ENCODE measurements around the gene IER5.

Gene IER5

DNA sequence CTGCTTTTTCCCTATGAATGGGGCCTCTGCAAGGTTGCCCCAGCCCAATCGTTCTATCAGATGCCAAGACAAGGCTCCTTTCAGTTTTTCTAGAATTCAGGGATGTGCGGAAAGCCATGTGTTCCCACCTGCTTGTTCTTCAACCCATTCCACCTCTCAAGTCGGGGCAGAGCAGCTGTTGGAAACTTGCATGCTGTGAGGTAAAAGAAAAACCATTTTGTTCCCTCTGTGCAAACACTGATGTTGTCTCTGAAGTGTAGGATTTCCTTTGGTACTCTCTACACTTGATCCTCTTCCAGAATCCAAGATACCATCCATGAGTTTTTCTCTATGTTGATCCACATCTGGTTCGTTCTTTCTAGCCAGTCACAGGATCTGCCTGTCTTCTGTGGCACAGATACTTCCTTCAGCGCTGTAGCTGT is 7.3 kb downstream of the IER5 start:
- DNase-seq (ENCODE audit: low read depth in 1 of 2, low spot score in 1 of 2) = no peak

DNA sequence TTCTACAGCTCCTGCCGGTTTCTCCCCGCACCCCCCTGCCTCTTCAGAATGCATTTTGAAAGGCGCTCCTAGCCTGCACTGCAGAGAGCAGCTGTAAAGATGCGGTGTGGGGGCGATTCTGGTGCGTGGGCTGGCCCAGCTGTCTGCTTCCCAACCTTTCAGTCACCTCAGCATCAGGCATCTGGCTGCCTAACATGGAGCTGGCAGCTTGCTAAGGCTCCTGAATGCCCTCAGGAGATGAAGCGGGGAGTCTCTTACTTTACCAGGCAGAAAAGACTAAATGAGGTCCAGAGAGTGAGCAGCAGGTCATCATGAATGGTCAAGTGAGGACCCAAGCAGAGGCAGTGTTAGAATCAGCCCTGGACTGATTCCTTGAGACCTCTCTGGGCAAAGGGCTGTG is 8.7 kb downstream of the IER5 start:
- no peak for DNase-seq (ENCODE audit: low read depth in 1 of 2, low spot score in 1 of 2)

GRCh38 chr1:181099152-181100014 is 10.9 kb downstream of the IER5 start:
- DNase-seq (ENCODE audit: low read depth in 1 of 2, low spot score in 1 of 2) = peak in 1 of 2 donors; percentile 30

GRCh38 chr1:181100015-181100905 is 11.8 kb downstream of the IER5 start:
- peak in 1 of 2 donors; percentile 43 for DNase-seq (ENCODE audit: low read depth in 1 of 2, low spot score in 1 of 2)

DNA sequence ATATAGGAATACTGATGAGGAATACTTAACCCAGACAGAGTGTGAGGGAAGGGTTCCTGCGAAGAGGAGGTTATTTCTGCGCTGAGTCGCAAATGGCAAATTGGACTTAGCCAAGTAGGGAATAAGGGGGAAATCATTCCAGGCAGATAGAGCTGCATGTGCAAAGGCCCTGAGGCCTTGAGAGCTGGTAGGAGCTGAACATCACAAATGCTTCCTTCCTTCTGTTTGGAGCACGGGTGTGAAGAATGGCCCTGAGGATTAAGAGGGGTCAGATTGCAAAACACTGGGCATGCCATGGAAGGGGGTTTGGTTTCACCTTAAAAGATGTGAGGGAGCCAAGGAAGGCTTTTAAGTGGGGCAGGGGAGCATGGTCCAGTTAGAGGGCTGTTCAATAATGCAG is 12.4 kb downstream of the IER5 start:
- no peak for DNase-seq (ENCODE audit: low read depth in 1 of 2, low spot score in 1 of 2)

DNA sequence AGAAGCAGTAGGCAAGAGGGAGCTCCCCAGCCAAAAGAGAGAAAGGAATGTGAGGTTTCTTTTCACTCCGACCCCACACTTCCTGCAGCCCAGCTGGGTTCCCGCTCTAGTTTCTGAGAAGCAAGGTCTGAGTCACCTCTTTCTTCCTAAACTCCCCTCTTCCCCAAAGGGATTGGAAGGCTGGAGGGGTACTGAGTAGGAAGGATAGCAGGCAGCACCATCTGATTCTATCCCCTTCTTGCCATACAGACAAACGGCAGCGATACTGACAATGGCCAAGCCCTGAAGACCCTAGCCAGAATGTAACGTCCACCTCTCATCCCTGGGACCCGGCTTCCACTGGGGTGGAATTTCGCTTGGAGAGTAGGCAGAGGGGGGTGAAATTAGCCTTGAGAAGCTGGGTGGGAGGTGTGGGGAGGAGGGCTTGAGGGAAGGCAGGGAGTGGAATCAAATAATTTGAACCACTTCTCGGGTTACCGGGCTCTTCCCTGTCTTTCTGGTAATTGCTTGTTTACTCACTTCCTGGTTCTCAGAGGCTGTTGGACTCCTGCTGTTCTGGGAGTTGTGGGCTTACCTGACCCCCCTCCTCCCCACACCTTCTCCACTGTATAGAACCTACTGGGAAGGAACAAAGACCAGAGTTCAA is 13.2 kb downstream of the IER5 start:
- no peak for DNase-seq (ENCODE audit: low read depth in 1 of 2, low spot score in 1 of 2)

DNA sequence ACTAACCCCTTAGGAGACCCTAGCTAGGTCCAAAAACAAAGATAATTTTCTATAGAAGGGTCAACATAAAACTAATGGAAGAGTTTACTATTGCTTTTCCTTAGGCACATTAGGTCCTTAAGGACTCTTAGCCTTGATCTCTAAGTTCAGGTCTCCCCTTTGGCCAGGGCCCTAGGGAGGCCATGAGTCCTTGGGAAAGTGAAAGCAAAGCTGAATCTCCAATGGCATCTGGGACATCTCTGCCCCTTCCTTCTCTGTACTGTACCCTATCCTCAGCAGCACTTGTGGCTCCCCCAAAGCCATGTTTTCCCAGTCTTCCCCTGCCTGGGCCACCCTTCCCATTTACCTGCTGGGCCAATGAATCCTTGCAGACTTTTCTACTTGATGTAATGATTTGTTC is 14.3 kb downstream of the IER5 start:
- no peak for DNase-seq (ENCODE audit: low read depth in 1 of 2, low spot score in 1 of 2)

- DNase-seq (ENCODE audit: low read depth in 1 of 2, low spot score in 1 of 2) = no peak
Observed at GRCh38 chr1:181103399-181103798, 14.9 kb downstream of the IER5 start.

GRCh38 chr1:181104042-181104789 is 15.7 kb downstream of the IER5 start:
- DNase-seq (ENCODE audit: low read depth in 1 of 2, low spot score in 1 of 2) = peak in 1 of 2 donors; percentile 17

DNA sequence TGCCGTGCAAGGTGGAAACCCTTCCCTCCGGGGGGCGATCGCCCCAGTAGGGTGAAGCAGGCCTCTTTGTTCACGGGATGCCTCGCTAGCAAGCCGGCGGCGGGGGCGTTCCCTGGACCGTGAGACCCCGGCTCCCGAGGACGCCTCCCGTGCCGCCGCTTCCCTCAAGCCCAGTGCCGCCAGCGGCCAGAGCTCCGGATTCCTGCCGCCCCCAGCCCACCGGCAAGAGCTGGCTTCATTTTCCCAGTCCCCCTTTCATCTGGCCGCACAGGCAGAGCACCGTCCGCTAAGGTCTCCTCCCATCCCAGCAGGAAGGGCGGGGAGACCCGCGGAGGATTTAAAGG is 16.3 kb downstream of the IER5 start:
- DNase-seq (ENCODE audit: low read depth in 1 of 2, low spot score in 1 of 2) = no peak

GRCh38 chr1:181105134-181106021 is 16.9 kb downstream of the IER5 start:
- DNase-seq (ENCODE audit: low read depth in 1 of 2, low spot score in 1 of 2) = peak; percentile 66 to 85

GRCh38 chr1:181106022-181106312 is 17.5 kb downstream of the IER5 start:
- DNase-seq (ENCODE audit: low read depth in 1 of 2, low spot score in 1 of 2) = no peak

DNA sequence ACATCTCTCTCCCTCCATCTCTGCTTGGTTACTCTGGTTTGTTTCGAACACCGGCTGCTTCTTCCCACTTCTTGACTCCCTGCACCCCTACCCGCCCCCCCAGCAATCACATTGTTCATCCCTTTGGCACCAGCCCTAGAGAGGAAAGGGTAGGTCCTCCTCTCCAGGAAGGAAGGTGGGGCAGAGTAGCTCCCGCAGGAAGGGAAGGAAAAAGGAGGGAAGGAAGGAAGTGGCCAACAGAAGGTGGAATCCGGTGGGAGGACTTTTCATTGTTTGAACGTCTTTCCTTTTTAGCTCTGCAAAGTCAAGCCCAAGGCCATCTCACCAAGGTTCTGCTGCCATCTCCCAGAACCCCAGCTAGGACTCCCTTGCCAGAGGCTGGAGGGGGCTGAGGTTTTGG is 18.0 kb downstream of the IER5 start:
- DNase-seq (ENCODE audit: low read depth in 1 of 2, low spot score in 1 of 2) = no peak

- DNase-seq (ENCODE audit: low read depth in 1 of 2, low spot score in 1 of 2) = no peak
Observed at GRCh38 chr1:181107711-181108110, 19.2 kb downstream of the IER5 start.

GRCh38 chr1:181108304-181108867 is 19.9 kb downstream of the IER5 start:
- DNase-seq (ENCODE audit: low read depth in 1 of 2, low spot score in 1 of 2) = no peak

GRCh38 chr1:181110013-181110412 is 21.5 kb downstream of the IER5 start:
- DNase-seq (ENCODE audit: low read depth in 1 of 2, low spot score in 1 of 2) = no peak

DNA sequence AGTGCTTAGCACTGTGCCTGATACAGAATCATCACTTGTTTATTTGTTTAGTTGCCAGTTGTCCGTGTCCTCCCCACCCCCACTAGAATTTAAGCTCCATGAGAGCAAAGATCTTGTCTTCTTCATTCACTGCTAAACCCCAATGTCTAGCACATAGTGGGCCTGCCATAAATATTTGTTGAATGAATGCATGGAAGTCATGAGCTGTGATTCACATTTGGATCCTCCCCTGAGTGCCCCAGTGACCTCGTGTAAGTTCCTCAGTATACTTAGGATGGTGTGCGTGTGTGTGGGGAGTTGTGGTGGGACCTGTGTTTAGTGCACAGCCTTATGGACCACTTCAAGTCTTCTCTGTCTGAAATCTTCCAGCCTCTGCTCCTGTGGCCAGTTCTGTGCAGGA is 23.1 kb downstream of the IER5 start:
- DNase-seq (ENCODE audit: low read depth in 1 of 2, low spot score in 1 of 2) = no peak

DNA sequence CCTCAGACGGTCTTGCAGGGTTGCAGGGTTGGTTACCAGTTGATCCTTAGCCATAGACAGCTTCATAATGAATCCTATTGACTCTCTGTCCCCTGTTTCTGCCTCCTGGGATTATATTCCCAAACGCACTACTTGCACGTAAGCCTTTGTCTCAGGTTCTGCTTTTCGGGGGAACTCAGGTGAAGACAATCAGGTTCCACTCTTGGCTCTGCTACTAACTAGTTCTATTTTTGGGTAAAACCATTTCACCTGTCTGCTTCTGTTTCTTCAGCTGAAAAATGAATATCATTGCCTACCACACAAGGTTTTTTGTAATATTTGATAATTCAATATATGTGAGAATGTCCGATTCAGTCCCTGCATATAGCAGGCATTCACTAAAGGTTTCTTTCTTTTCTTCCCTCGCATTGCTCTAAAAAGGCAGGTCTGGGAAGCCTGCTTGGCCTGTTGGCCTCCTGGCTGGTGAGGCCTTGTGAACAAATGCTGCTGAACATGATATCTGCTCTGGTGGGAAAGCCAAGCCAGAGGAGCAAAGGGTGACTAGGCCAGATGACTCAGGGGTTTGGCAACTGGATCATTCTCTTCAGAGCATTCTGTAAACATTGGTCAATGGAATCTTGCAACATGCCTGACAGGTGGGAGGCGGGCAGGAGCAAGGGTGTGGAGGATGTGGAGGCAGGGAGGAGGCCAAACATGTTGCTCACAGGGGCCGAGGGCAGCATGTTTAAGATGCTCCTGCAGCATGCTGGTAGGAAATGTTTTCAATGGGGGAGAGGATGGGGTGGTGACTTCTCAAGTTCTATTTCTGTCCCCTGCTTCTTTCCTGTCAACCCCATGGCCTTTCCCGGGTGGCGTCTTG is 23.8 kb downstream of the IER5 start:
- no peak for DNase-seq (ENCODE audit: low read depth in 1 of 2, low spot score in 1 of 2)

- no peak for DNase-seq (ENCODE audit: low read depth in 1 of 2, low spot score in 1 of 2)
Observed at GRCh38 chr1:181113059-181113641, 24.6 kb downstream of the IER5 start.

All from activated CD4-positive, alpha-beta T cell treated with anti-CD3 and anti-CD28 coated beads, Interleukin-2, amount 50 U/mL, for 24 hours (primary cell).